ENCODE data around the gene ZNF717. TPM values are rescaled to one million over a fixed set of nuclear protein-coding genes. Genes with fewer than 3 reads are reported as not detected.

Gene ZNF717
- total RNA-seq, 1 experiment from 2014 or later, result 2.8 TPM

DNA sequence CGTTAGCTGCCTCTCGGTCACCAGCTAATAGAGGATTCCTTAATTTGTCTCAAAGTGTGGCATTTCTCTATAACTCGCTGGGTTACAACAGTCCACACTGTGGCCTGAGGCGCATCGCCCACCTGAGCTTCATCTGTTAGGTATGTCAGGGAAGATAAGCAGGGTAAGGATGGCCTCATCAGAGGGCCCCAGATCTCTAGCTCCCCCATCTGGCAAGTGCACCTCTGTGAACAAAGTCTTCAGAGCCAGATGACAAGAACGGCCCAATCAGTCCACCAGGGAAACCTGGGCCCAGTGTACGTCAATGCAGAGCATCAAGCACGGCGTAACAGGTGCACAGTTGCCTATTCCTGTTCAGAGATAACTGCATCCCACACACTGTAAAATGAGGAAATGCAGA, 98.0 kb downstream of the ZNF717 start:
- no peak for DNase-seq (ENCODE audit: low read depth in 1 of 2, low spot score in 2 of 2)
- H3K36me3 ChIP-seq, result no peaks in the 10 kb centered on the region
- H3K4me1 ChIP-seq (replicated peaks), result no peaks in the 10 kb centered on the region
- H3K9me3 ChIP-seq (replicated peaks), result no peaks in the 10 kb centered on the region
- no peak overlapping the region for H3K27ac ChIP-seq
- H3K4me3 ChIP-seq, result no peak overlapping the region
- H3K27me3 ChIP-seq (replicated peaks), result no peaks in the 10 kb centered on the region

Other genes starting within 250 kb of the ZNF717 start
- not detected in 2 replicates for gene FRG2C, start 121.2 kb downstream of the ZNF717 start, total RNA-seq (2014; rRNA removed; shearing (Covaris generic))

Measured in SJSA1 (cell line).